Measurements from ENCODE around the gene DLG2.

DLG2 gene

GRCh38 chr11:84035645-84036044 is 1591.5 kb downstream of the DLG2 start:
- DNase-seq = no peak

- DNase-seq = no peak
Observed at GRCh38 chr11:84034484-84034883, 1592.7 kb downstream of the DLG2 start.

- no peak for DNase-seq
Observed at GRCh38 chr11:84024266-84024665, 1602.9 kb downstream of the DLG2 start.

GRCh38 chr11:84022695-84023094 is 1604.4 kb downstream of the DLG2 start:
- DNase-seq = no peak

- no peak for DNase-seq
Observed at GRCh38 chr11:84022201-84022600, 1604.9 kb downstream of the DLG2 start.

- DNase-seq = no peak
Observed at GRCh38 chr11:84021291-84021690, 1605.9 kb downstream of the DLG2 start.

- no peak for DNase-seq
Observed at GRCh38 chr11:84019571-84020194, 1607.5 kb downstream of the DLG2 start.

GRCh38 chr11:84014539-84014938 is 1612.6 kb downstream of the DLG2 start:
- no peak for DNase-seq

- DNase-seq = no peak
Observed at GRCh38 chr11:84012171-84012826, 1614.8 kb downstream of the DLG2 start.

- no peak for DNase-seq
Observed at GRCh38 chr11:84003181-84003580, 1624.0 kb downstream of the DLG2 start.

- DNase-seq = no peak
Observed at GRCh38 chr11:83998921-83999320, 1628.2 kb downstream of the DLG2 start.

GRCh38 chr11:83990160-83990733 is 1636.9 kb downstream of the DLG2 start:
- no peak for DNase-seq

GRCh38 chr11:83982825-83983224 is 1644.3 kb downstream of the DLG2 start:
- no peak for DNase-seq

GRCh38 chr11:83979593-83979992 is 1647.6 kb downstream of the DLG2 start:
- DNase-seq = no peak

GRCh38 chr11:83978942-83979341 is 1648.2 kb downstream of the DLG2 start:
- no peak for DNase-seq

- no peak for DNase-seq
Observed at GRCh38 chr11:83976086-83976485, 1651.1 kb downstream of the DLG2 start.

GRCh38 chr11:83972536-83972935 is 1654.6 kb downstream of the DLG2 start:
- no peak for DNase-seq

- no peak for DNase-seq
Observed at GRCh38 chr11:83971063-83971462, 1656.1 kb downstream of the DLG2 start.

GRCh38 chr11:83970061-83970671 is 1657.0 kb downstream of the DLG2 start:
- no peak for DNase-seq

GRCh38 chr11:83957038-83957900 is 1669.9 kb downstream of the DLG2 start:
- no peak for DNase-seq

- DNase-seq = no peak
Observed at GRCh38 chr11:83956119-83956697, 1670.9 kb downstream of the DLG2 start.

GRCh38 chr11:83954780-83955179 is 1672.4 kb downstream of the DLG2 start:
- no peak for DNase-seq

- no peak for DNase-seq
Observed at GRCh38 chr11:83951521-83951920, 1675.6 kb downstream of the DLG2 start.
